HG02588 (cell line): ENCODE measurements around the gene WEE2.
"Not testable (repeated sequence)": the region's sequence is repeated elsewhere in the genome, so short reads cannot be mapped to it uniquely, and the experiment has no call there.

Source experiments
- ATAC-seq: cut with Tn5 transposase; IDR thresholded peaks from one replicate; pipeline ENCODE4 v1.9.1; 2021; ENCODE audit warnings: mild to moderate bottlenecking, moderate library complexity; ENCODE audit not compliant: unreplicated experiment

Gene WEE2

DNA sequence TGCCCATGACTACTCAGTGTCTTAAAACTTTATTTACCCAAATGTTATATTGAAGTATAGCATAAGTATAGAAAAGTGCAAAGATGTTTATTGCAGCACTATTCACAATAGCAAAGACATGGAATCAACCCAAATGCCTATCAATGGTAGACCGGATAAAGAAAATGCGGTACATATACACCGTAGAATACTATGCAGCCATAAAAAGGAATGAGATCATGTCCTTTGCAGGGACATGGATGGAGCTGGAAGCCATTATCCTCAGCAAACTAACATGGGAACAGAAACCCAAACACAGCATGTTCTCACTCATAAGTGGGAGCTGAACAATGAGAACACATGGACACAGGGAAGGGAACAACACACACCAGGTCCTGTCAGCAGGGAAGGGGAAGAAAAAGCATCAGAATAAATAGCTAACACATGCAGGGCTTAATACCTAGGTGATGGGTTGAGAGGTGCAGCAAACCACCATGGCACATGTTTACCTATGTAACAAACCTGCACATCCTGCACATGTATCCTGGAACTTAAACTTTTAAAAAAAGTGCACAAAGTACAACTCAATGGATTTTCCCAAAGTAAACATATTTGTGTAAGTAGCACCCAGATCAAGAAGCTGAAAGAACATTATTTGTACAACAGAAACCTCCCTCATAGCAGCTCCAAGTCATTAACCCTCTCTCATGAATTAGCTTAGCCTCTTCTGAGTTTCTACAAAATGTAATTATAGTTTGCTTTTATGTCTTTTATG is 18.9 kb upstream of the WEE2 start:
- ATAC-seq = not testable (repeated sequence)

DNA sequence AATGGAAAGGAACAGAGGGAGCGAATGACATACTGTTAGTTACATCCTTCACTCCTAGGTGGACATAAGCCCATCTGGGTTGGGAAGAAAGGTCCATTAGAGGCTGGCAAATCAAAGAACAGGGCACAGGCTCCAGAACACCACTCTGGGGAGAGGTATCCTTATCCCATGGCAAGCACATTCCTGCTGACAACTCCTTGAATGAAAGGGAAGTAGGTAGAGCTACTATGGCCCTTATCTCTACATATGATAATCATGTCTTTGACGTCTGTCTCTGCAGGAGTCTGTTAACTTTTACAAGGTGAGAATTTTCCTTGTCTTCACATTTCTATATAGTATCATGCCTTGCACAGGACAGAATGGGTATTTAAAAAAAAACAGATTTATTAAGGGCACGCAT is 16.6 kb upstream of the WEE2 start:
- no peak for ATAC-seq

DNA sequence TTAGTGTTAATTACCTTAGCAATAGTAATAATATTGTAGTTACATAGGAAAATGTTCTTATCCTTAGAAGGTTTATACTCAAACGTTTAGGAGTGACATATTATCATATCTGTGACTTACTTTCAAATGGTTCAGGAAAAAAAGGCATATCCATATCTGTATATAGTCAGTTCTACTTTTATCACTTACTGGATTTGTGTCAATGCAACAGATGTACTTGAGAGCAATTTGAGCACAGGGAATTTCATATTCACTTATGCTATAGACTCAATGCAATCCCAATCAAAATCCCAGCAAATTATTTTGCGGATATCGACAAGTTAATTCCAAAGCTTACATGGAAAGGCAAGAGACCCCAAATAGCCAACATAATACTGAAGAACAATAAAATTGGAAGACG is 16.2 kb upstream of the WEE2 start:
- no peak for ATAC-seq

DNA sequence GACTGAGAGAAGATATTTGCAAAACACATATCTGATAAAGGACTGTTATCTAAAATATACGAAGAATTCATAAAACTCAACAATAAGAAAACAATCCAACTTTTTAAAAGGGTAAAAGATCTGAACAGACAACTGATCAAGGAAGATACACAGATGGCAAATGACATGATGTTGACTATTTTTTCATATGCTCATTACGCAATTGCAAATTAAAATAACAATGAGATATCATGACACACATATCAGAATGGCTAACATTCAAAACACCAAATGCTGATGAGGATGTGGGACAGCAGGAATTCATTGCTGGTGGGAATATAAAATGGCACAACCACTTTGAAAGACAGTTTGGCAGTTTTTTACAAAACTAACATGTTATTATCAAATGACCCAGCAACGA is 15.1 kb upstream of the WEE2 start:
- ATAC-seq = no peak

DNA sequence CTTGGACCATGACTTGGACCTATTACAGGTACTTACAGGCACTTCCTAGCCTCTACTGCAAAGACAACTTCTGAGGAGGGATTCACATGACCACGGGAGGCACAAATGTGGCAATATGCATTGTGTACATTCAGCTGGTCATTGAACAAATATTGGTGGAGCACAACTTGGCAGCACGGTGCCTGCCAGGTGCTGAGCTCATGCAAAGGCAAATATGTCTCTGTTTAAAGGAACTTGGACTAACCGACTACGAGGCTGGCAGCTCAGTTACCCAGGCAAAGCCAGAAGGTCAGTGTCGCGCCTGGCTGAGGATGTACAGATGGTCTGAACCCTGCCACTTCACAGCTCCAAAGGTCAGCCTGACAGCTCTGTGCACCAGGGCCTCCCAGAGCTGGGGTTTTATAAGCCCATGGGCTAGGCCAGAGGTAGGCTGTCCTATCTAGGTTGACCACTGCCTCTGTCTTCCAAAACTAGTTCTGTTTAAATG is 12.3 kb upstream of the WEE2 start:
- ATAC-seq = no peak

DNA sequence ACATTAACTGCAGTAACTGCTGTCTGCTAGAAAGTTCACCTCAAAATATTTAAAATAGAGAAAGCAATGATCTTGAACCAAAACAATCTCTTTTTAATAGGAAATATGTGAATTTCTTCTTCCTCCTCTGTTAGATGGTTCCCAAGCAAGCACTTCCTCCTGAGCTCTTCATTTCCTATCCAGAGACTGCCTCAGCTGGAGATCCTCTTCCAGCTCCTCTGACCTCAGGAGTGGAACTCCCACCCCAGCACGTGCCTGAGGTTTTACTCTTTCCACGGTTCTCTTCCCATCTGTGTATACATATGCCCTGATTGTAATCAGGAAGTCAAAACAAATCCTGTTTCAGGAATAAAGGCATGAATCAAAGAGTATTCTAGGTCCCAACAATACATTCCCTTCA is 11.8 kb upstream of the WEE2 start:
- no peak for ATAC-seq

DNA sequence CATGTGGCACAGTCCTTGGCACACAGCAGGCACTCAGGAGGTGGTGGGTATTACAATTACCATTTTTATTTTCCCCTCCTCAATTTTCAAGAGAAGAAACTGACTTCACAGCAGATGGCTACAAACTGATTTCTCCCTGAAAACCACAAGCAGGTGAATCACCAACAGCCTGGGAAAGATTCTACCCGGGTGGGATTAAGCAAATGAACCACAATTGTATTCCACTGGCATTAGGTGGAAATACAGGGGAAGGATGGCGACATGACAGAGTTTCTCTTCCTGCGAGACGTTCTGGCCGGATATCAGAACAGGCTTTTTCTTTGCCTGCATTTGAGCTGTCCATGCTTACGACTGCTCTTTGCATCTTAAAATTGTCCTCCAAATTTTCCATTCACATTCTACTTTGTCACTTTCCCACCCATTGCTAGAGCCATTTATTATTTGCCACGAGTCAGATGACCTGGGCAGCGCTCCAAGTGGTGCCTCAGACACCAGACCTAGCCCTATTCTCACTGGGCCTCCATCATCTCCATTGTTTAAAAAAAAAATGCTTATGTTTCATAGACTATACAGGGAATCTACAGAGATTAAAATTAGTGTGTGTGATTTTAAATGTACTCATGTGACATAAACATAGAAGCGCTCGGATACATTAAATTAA is 10.8 kb upstream of the WEE2 start:
- ATAC-seq = no peak

DNA sequence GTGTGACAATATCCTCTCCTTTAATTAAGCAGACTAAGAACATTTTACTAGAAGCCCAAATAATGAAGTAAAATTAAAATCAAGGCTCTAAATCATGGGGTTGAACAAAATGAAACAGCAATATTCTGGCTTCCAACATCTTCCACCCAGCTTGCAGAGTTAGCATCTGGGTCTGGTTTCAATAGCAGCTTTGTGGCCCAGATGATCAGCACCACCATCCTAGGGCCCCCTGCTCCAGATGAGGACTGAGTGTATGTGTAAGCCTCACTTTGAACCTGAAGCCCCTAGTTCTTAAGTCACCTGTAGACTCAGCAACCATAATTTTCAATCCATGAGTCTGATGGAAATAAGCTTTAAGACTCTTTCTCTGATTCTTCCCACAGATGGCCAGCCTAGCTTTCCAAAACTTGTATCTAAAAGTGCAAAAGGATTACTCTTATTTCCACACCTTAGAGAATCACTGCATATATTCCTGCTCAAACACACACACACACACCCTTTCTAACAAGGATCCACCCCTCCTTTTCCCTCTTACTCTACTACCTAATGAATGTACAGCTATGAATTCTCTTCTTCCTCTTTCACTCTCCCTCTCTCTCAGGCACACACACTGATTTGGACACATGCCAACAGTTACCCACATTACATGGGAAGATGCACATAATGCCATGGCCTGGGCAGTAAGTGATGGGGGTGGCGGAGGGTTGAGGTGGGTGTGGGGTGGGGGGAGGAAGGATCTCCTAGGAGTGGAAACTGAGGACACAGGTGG is 9.7 kb upstream of the WEE2 start:
- ATAC-seq = no peak

DNA sequence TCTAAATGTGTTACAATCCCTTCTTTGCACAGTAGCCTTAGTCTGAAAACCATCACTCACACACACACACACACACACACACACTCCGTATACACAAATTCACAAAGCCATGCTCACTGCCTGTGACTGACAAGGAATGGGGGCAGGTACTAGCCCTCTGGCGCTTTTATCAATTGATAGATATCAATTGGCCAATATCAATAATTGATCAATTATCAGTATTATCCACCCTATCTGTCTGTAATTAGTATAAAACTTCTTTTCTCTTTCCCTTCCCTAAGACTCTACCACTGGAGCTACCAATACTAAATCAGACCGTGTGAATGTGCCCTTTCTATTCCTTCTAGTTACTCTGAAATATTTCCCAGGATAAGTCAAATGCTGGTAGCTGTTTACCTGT is 8.3 kb upstream of the WEE2 start:
- no peak for ATAC-seq

DNA sequence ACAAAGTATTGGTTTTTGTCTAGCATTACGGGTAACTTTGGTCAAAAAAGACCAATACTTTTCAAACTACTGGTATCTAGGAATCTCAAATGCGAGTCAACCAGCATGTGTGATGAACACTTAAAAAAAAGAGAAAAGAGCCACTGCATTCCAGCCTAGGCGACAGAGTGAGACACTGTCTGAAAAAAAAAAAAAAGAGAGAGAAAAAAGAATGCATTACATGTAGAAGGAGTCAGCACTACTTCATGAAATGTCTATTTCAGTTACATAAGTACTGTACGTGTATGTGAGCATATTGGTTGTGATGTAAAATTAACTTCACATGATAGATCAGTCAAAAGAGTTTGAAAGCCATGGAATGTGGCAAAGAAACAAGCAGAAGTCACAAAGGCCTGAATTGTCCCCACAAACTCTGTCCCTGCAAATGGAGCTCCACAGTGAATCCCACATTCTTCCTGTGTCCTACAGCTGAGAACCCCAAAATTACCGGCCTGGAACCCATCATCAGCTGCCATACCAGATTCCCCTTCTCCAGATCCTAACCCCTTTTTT is 7.8 kb upstream of the WEE2 start:
- ATAC-seq = no peak

DNA sequence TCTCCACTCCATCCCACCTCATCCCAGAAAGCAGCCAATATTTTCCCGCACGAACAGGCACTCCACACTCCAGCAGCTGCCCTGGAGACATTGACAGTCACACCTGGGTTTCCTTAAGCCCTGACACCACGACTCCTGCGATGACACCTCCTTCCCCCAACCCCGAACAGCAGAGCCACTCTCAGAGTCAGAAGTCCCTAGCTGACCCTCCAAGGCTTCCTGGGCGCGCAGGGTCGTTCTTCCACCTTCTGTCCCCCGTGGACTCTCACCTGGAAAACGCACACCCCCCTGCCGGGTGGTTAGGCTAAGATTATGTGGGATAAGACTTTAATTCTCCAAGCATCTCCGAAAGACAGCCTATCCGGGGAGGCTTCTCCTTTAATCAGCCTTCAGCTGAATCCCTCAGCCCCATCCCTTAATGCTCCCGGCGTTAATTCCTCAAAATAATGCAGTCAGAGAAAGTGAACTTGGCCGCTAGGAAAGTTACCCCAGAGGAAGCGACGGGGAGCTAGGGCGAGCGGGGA is 7.2 kb upstream of the WEE2 start:
- ATAC-seq = peak; percentile 1

DNA sequence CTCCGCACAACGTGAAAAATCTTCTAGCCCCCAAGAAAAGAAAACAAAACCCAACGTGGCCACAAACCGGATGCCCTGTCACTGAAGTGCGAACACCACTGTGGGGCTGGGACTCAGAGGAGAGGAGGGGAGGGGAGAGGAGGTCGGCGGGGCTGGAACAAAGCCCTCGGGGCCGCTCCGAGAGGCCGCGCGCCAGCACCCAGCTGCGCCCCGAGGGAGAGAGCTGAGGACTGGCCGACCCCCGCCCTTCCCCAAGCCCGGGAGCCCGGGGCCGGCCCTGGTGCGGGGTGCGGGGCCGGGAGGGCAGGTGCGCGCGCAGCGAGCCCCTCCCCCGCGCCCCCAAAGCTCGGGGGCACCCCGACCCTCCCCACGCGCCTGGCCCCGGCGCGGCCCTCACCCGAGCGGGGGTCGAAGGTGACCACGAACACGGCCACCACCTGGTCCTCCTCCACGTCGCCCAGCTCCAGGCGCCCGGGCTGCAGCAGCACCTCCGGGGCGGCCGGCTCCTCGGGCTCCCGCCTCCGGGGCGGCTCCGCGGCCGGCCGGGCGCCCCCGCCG is 6.6 kb upstream of the WEE2 start:
- ATAC-seq = peak; percentile 78

DNA sequence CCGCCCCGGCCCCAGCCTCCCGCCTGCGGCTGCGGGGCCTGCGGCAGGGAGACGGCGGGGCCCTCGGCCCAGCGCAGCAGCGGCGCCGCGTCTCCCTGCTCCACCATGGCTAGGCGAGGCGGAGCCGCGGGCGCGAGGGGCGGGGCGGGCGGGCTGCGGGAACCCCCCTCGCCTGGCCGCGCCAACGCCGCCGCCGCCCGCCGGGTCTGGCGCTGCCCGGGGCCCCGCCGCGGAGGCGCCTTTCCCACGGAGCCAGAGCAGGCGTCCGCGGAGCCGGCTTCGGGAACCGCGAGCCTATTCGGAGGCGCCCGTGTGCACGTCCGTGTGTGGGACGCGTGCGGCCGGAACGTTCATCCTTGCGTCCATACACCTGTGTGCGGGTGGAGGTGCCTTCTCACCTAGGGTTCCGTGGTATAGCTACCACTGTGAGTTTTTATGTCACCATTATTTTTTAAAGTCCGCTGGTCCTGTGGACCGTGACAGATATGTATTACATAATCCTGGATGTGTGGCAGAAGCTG is 6.0 kb upstream of the WEE2 start, which contains the start of gene DENND11:
Gene DENND11 (minus strand): TSS at position 120 of the 521 bp plus-strand sequence. CDS start 13 bp downstream, at position 107.
- ATAC-seq = peak; percentile 84

DNA sequence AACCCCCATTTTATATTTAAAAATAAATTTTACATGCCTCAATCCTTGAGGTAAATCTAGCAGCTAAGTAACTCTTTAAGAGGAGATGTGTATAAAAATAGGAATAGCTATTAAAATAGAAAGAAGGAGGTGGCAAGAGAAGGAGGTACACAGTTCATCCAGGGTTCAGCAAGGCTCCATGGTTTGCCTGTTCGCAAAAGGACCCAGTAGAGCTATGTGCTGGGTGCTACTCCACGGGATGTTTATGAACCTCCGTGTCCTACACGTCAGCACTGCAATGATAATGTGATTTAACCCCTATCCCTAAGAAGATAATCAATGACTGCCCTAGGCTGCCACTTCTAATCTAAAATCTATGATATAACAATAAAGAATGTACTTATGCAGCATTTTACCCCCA is 5.3 kb upstream of the WEE2 start:
- no peak for ATAC-seq

DNA sequence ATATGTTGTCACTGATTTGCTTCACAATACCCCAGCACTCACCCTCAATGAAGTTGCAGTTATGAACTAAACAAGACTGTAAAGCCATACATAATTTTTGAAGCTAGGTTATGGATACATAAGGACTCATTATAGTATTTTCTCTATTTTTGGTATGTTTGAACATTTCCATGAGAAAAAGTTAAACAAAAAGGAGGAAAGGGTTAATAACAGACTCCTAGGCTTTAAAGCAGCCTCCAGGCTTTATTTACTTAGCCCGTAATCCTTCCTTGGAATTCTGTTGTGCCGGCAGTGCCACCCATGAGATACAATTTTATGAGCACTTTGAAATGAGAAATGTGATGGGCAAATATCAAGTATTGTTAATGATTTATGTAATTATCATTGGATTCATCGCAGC is 4.0 kb upstream of the WEE2 start:
- no peak for ATAC-seq

DNA sequence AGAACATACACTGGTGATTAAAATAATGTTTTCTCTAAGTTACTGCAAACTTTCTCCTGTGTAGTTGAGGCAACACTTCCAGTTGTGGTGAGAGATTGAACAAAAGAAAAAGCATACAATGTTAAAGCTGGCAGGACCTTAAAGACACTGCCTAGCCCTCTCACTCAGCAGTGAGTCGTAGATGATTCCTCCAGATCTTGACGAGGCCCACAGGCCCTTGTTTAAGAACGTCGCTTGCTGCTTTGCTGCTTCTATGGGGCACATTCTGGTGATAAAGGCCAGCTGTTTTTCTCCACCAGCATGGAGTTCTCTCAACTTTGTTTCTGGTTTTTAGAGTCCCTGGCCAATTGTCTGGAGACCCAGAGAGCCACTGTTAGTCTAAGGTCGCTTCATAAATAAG is 3.4 kb upstream of the WEE2 start:
- ATAC-seq = no peak

DNA sequence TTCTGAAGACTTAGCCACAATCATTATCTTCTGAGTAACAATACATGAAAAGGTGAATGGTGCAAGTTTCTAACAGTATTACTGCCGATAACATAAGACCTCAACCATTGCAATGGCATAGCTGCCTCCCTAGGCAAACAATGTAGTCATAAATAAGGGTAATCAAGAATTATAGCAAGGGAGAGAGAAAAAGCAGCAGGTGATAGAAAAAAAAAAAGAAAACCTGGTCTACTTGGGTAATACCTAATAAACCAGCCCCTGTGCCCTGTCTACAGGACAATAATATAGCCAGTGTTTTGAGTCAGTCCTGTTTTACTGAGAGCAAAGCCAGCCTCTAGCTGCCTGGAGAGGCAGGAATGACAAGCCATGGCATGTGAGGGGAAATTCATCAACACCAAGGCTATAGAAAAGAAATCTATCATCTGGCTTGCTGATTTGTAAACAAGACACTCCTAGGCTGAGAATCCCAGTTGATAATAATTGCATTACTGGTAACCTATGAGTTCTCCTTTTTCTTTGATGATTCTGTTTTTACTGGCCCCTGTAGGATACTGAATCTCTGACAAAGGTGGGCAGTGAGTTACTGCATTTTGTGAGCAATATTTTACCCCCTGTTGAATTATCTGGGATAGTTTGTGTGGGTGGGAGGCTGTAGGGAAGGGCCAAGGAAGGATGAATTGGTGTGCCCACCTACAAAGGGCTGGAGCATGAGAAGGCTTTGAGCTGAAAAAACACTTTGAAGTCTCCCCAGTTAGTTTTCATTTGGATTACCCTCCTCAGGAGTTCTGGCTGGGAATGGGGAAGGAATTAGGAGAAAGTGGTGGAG is 1.7 kb upstream of the WEE2 start:
- no peak for ATAC-seq

DNA sequence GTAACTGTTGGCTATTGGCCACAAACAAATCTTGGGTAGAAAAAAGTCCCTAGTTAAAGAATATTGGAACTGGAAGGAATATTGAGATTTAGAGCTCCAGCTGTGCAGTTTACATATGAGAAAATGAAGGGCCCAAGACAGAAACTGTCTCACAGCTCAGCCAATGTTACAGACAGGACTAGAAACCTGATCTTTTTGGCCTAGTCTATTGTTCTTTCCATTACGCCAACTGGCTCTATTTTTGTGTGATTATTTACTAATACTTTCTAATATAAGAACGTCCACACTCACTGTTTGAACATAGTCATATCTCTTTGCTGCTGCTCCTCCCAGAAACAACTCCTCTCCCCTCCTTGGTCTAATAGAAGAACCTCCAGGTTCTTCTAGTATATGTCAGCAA is 1.2 kb downstream of the WEE2 start:
- ATAC-seq = no peak

DNA sequence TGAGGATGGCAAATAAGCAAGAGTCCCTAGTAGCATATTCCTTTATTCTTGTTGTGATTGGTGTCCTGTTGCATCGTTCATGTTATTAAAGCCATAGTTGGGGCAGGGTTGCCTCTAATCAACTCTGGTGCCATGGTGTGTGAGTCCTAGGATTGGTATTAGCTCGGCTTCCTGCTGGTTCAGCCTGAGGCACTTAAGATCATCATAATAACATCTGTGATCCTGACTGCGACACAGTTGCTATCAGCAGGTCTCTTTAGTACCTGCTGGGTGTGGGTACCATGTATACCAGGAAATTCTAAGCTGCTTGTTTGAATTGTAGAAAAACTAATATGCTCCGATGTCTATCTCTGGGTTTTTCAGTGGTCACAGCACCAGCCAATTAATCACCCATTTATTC is 1.6 kb downstream of the WEE2 start:
- ATAC-seq = no peak

DNA sequence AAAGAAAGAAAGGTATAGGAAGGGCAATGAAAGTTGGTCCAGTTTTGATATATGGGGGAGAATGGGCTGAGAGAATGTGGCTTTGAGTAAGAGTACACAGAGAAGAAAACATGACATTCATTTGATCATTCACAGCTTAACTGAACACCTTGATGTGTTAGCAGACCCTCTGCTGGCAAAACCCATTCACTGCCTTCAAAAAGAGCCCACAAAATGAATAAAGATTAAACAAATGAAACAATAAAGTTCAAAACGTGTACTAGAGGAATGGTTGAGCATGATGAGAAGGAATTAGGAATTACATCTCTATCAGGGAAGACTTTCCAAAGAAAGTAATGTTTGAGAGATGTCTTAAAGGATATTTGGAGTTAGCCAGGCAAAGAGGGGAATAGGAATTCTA is 2.1 kb downstream of the WEE2 start:
- no peak for ATAC-seq
